WTC11 (cell line): ENCODE results near the gene ABI3.

ENCODE experiments used
- JUN ChIP-seq: sonication (generic); formaldehyde crosslinking; IDR thresholded peaks from 2 replicates; pipeline ENCODE4 v1.8.0; 2023; ENCODE audit warnings: mild to moderate bottlenecking, missing genetic modification reagents
- TF ChIP-seq, protein P1 (sequence below): fragments of 200-600 bp; IDR thresholded peaks from 2 replicates; pipeline ENCODE4 v1.8.0; 2022; ENCODE audit warnings: antibody characterized with exemption

DNA sequence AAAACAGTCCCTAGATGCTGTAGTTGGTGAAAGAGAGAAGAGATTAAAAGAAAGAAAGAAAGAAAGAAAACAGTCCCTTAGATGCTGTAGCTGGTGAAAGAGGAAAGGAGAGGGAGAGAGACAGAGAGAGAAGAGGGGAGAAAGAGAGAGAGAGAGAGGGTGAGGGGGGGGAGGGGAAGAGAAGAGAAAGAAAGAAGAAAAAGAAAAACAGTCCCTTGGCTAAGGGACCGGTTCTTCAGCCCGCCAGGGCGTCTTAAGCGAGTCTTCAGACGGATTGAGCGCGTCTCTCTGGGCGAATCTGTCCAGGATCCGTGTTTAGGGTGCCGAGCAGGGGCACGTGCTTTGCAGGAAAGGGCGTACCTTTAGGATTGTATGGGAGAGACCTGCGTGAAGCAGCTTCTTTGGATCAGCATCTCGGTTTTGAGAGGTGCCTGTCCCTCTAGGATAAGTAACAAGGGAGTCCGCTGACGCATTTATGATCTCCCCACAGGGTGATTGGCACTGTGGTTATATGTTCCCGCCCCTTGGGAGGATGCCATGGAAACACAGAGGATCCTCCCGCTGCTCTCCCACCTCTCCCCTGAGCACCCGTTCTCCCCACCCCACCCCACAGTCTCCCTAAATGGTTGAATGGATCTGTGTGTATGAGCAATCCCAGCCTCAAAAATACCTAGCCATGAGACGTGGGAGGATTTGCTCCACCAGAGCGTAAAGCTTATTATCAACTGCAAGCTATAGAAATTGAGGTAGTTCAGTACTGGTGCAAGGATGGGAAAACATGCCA lies 16.8 kb upstream of the ABI3 start:
- no peak for TF ChIP-seq JUN (CRISPR knock-in tag)
- TF ChIP-seq, protein P1, sequence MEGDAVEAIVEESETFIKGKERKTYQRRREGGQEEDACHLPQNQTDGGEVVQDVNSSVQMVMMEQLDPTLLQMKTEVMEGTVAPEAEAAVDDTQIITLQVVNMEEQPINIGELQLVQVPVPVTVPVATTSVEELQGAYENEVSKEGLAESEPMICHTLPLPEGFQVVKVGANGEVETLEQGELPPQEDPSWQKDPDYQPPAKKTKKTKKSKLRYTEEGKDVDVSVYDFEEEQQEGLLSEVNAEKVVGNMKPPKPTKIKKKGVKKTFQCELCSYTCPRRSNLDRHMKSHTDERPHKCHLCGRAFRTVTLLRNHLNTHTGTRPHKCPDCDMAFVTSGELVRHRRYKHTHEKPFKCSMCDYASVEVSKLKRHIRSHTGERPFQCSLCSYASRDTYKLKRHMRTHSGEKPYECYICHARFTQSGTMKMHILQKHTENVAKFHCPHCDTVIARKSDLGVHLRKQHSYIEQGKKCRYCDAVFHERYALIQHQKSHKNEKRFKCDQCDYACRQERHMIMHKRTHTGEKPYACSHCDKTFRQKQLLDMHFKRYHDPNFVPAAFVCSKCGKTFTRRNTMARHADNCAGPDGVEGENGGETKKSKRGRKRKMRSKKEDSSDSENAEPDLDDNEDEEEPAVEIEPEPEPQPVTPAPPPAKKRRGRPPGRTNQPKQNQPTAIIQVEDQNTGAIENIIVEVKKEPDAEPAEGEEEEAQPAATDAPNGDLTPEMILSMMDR: no peak
